Esophagus muscularis mucosa (tissue), 3 donors: ENCODE data around the gene HIC1.

Experiments
- CTCF ChIP-seq, 3 experiments: fragments of 200-600 bp in 2 of 3; fragments of 450-650 bp in 1 of 3; sonication (generic) in 2 of 3; IDR thresholded peaks; one replicate each; pipeline ENCODE4 v1.5.1; 2017 to 2019; ENCODE audit warnings: antibody characterized with exemption in 3 of 3, mild to moderate bottlenecking in 2 of 3, moderate library complexity in 1 of 3
- POLR2A ChIP-seq: fragments of 450-650 bp; IDR thresholded peaks from one replicate; pipeline ENCODE4 v1.6.1; 2017; ENCODE audit warnings: antibody characterized with exemption, moderate library complexity, mild to moderate bottlenecking, low read depth

GRCh38 chr17:2025622-2026309 is 29.1 kb upstream of the HIC1 start:
- TF ChIP-seq CTCF (IDR thresholded peaks at IDR 0.05): peak; percentile 64 to 72 (median 66)
- no peak for TF ChIP-seq POLR2A
